GM18507 (cell line): Measurements from ENCODE around the gene PPP2R2B.
"Not testable (repeated sequence)": the region's sequence is repeated elsewhere in the genome, so short reads cannot be mapped to it uniquely, and the experiment has no call there.

ENCODE experiments used
- DNase-seq: peaks from one replicate; pipeline ENCODE4 v3.0.0; 2011; ENCODE audit warnings: low read depth; ENCODE audit not compliant: insufficient read length; ENCODE audit errors: extremely low spot score
- FAIRE-seq: peaks from 2 replicates; lab custom pipeline; 2011; peaks lifted over from hg19 to GRCh38; lab: Jason Lieb, UNC

The PPP2R2B gene

GRCh38 chr5:146640285-146640896, 238.2 kb downstream of the PPP2R2B start:
- DNase-seq (no peak), FAIRE-seq (no peak)

GRCh38 chr5:146635443-146635842, 243.1 kb downstream of the PPP2R2B start:
- FAIRE-seq (no peak), DNase-seq (no peak)

- FAIRE-seq (no peak), DNase-seq (no peak)
Measured at GRCh38 chr5:146633323-146633764, 245.2 kb downstream of the PPP2R2B start.

GRCh38 chr5:146632620-146633322, 245.8 kb downstream of the PPP2R2B start:
- FAIRE-seq (no peak), DNase-seq (no peak)

GRCh38 chr5:146630472-146630871, 248.1 kb downstream of the PPP2R2B start:
- FAIRE-seq, result no peak
- DNase-seq, result no peak

GRCh38 chr5:146628950-146629349, 249.6 kb downstream of the PPP2R2B start:
- DNase-seq, result no peak
- FAIRE-seq, result no peak

- FAIRE-seq, result no peak
- no peak for DNase-seq
Measured at GRCh38 chr5:146626936-146627335, 251.6 kb downstream of the PPP2R2B start.

- FAIRE-seq (no peak), DNase-seq (no peak)
Measured at GRCh38 chr5:146624179-146624578, 254.4 kb downstream of the PPP2R2B start.

GRCh38 chr5:146623666-146624065, 254.9 kb downstream of the PPP2R2B start:
- FAIRE-seq, result no peak
- no peak for DNase-seq

GRCh38 chr5:146623009-146623408, 255.5 kb downstream of the PPP2R2B start:
- FAIRE-seq (no peak), DNase-seq (no peak)

GRCh38 chr5:146622391-146622790, 256.2 kb downstream of the PPP2R2B start:
- DNase-seq, result no peak
- no peak for FAIRE-seq

- FAIRE-seq (no peak), DNase-seq (no peak)
Measured at GRCh38 chr5:146620669-146621051, 257.9 kb downstream of the PPP2R2B start.

GRCh38 chr5:146620031-146620668, 258.4 kb downstream of the PPP2R2B start:
- DNase-seq, result no peak
- FAIRE-seq, result no peak

- FAIRE-seq (no peak), DNase-seq (no peak)
Measured at GRCh38 chr5:146618434-146618833, 260.1 kb downstream of the PPP2R2B start.

GRCh38 chr5:146609731-146610130, 268.8 kb downstream of the PPP2R2B start:
- not testable (repeated sequence) for FAIRE-seq

GRCh38 chr5:146607659-146608332, 270.8 kb downstream of the PPP2R2B start:
- no peak for DNase-seq
- FAIRE-seq, result no peak

More at GRCh38 chr5:146609731-146610130, 268.8 kb downstream of the PPP2R2B start:
- DNase-seq, result not testable (repeated sequence)

- FAIRE-seq (no peak), DNase-seq (no peak)
Measured at GRCh38 chr5:146606893-146607292, 271.7 kb downstream of the PPP2R2B start.

GRCh38 chr5:146600376-146600775, 278.2 kb downstream of the PPP2R2B start:
- DNase-seq (no peak), FAIRE-seq (no peak)

- DNase-seq (no peak), FAIRE-seq (no peak)
Measured at GRCh38 chr5:146599261-146599660, 279.3 kb downstream of the PPP2R2B start.

- DNase-seq (no peak), FAIRE-seq (no peak)
Measured at GRCh38 chr5:146595088-146595487, 283.5 kb downstream of the PPP2R2B start.
